T-helper 2 cell treated with Interferon-gamma antibody and Interleukin-4, amounts not matched to agents 5 μg/mL and 100 μg/mL, for 36 hours (primary cell): Measurements from ENCODE around the gene HOXD8.

Experiments used
- DNase-seq: peaks from one replicate; pipeline ENCODE4 v3.0.0; 2021; ENCODE audit warnings: low spot score
- H3K27ac Mint-ChIP-seq: one replicate; pipeline ENCODE4 v1.8.0; 2021; ENCODE audit warnings: mild to moderate bottlenecking, mixed read lengths
- H3K27me3 Mint-ChIP-seq: one replicate; pipeline ENCODE4 v1.8.0; 2021; ENCODE audit warnings: low read depth, mixed read lengths
- H3K36me3 Mint-ChIP-seq: one replicate; pipeline ENCODE4 v1.8.0; 2021; ENCODE audit warnings: low read depth, mixed read lengths
- H3K4me1 Mint-ChIP-seq: one replicate; pipeline ENCODE4 v1.8.0; 2021; ENCODE audit warnings: low read depth, mixed read lengths
- H3K4me3 Mint-ChIP-seq: one replicate; pipeline ENCODE4 v1.8.0; 2022; ENCODE audit warnings: mild to moderate bottlenecking, moderate library complexity, mixed read lengths
- H3K9me3 Mint-ChIP-seq: one replicate; pipeline ENCODE4 v1.8.0; 2021; ENCODE audit warnings: mixed read lengths

The HOXD8 gene

GRCh38 chr2:176145085-176145969 lies 15.8 kb downstream of the HOXD8 start:
- Mint-ChIP-seq H3K27ac (no peak overlapping the region), H3K36me3 (no peaks in the 10 kb centered on the region), H3K4me1 (no peaks in the 10 kb centered on the region), H3K27me3 (peaks cover 89% of the 10 kb centered on the region), H3K4me3 (no peak overlapping the region), H3K9me3 (no peaks in the 10 kb centered on the region)
- no peak for DNase-seq

GRCh38 chr2:176146101-176146500 lies 16.6 kb downstream of the HOXD8 start:
- peaks cover 92% of the 10 kb centered on the region for H3K27me3 Mint-ChIP-seq
- no peak for DNase-seq
- H3K9me3 Mint-ChIP-seq: no peaks in the 10 kb centered on the region
- no peaks in the 10 kb centered on the region for H3K36me3 Mint-ChIP-seq
- no peak overlapping the region for H3K4me3 Mint-ChIP-seq
- no peaks in the 10 kb centered on the region for H3K4me1 Mint-ChIP-seq
- H3K27ac Mint-ChIP-seq: no peak overlapping the region

- no peak for DNase-seq
- Mint-ChIP-seq H3K27ac (no peak overlapping the region), H3K9me3 (no peaks in the 10 kb centered on the region), H3K4me1 (no peaks in the 10 kb centered on the region), H3K36me3 (no peaks in the 10 kb centered on the region), H3K27me3 (peaks cover 92% of the 10 kb centered on the region), H3K4me3 (no peak overlapping the region)
Measured at GRCh38 chr2:176146645-176147044, 17.1 kb downstream of the HOXD8 start.

- Mint-ChIP-seq H3K36me3 (no peaks in the 10 kb centered on the region), H3K27ac (no peak overlapping the region), H3K4me1 (no peaks in the 10 kb centered on the region), H3K27me3 (peaks cover 88% of the 10 kb centered on the region), H3K9me3 (no peaks in the 10 kb centered on the region), H3K4me3 (no peak overlapping the region)
- DNase-seq: no peak
Measured at GRCh38 chr2:176147210-176147799, 17.8 kb downstream of the HOXD8 start.

- Mint-ChIP-seq H3K4me3 (no peak overlapping the region), H3K4me1 (no peaks in the 10 kb centered on the region), H3K27me3 (peaks cover 88% of the 10 kb centered on the region), H3K36me3 (no peaks in the 10 kb centered on the region), H3K9me3 (no peaks in the 10 kb centered on the region), H3K27ac (no peak overlapping the region)
- DNase-seq: no peak
Measured at GRCh38 chr2:176147800-176148496, 18.4 kb downstream of the HOXD8 start.

- no peak overlapping the region for H3K4me3 Mint-ChIP-seq
- no peaks in the 10 kb centered on the region for H3K9me3 Mint-ChIP-seq
- no peaks in the 10 kb centered on the region for H3K4me1 Mint-ChIP-seq
- H3K27me3 Mint-ChIP-seq: peaks cover 88% of the 10 kb centered on the region
- DNase-seq: no peak
- no peak overlapping the region for H3K27ac Mint-ChIP-seq
- H3K36me3 Mint-ChIP-seq: no peaks in the 10 kb centered on the region
Measured at GRCh38 chr2:176148751-176149421, 19.4 kb downstream of the HOXD8 start.

GRCh38 chr2:176149481-176149938 lies 20.0 kb downstream of the HOXD8 start:
- no peaks in the 10 kb centered on the region for H3K36me3 Mint-ChIP-seq
- no peaks in the 10 kb centered on the region for H3K9me3 Mint-ChIP-seq
- peaks cover 90% of the 10 kb centered on the region for H3K27me3 Mint-ChIP-seq
- no peak for DNase-seq
- no peak overlapping the region for H3K4me3 Mint-ChIP-seq
- H3K4me1 Mint-ChIP-seq: no peaks in the 10 kb centered on the region
- no peak overlapping the region for H3K27ac Mint-ChIP-seq

- Mint-ChIP-seq H3K4me3 (no peak overlapping the region), H3K4me1 (no peaks in the 10 kb centered on the region), H3K36me3 (no peaks in the 10 kb centered on the region), H3K9me3 (no peaks in the 10 kb centered on the region), H3K27me3 (peaks cover 90% of the 10 kb centered on the region), H3K27ac (no peak overlapping the region)
- DNase-seq: no peak
Measured at GRCh38 chr2:176149939-176150583, 20.6 kb downstream of the HOXD8 start.

GRCh38 chr2:176150584-176151441 lies 21.3 kb downstream of the HOXD8 start:
- Mint-ChIP-seq H3K27me3 (peaks cover 90% of the 10 kb centered on the region), H3K9me3 (no peaks in the 10 kb centered on the region), H3K4me1 (no peaks in the 10 kb centered on the region), H3K4me3 (no peak overlapping the region), H3K36me3 (no peaks in the 10 kb centered on the region), H3K27ac (no peak overlapping the region)
- DNase-seq: no peak

GRCh38 chr2:176151442-176152287 lies 22.2 kb downstream of the HOXD8 start, which contains the start of gene HOXD4:
TSS of gene HOXD4 (plus strand) at chr2:176151550. CDS start at chr2:176151634, 84 bp downstream.
- H3K4me3 Mint-ChIP-seq: no peak within 1 kb of the TSS
- H3K4me1 Mint-ChIP-seq: no peaks in the 10 kb centered on the region
- H3K27me3 Mint-ChIP-seq: peaks cover 90% of the 10 kb centered on the region
- H3K36me3 Mint-ChIP-seq: no peaks in the 10 kb centered on the region
- H3K27ac Mint-ChIP-seq: no peak within 1 kb of the TSS
- H3K9me3 Mint-ChIP-seq: no peaks in the 10 kb centered on the region
- DNase-seq: no peak

GRCh38 chr2:176152350-176153181 lies 23.1 kb downstream of the HOXD8 start:
- H3K4me1 Mint-ChIP-seq: no peaks in the 10 kb centered on the region
- H3K27ac Mint-ChIP-seq: no peak overlapping the region
- no peaks in the 10 kb centered on the region for H3K36me3 Mint-ChIP-seq
- H3K4me3 Mint-ChIP-seq: no peak overlapping the region
- DNase-seq: no peak
- peaks cover 86% of the 10 kb centered on the region for H3K27me3 Mint-ChIP-seq
- H3K9me3 Mint-ChIP-seq: no peaks in the 10 kb centered on the region
